Spleen (tissue), 7 donors: Measurements from ENCODE around the gene SUPV3L1.
A peak's percentile ranks its signal among the peaks of the same experiment; 100 is the strongest.

ENCODE experiments used
- POLR2A ChIP-seq, 3 donors: fragments of 450-650 bp; IDR thresholded peaks; one replicate each; pipeline ENCODE4 v1.5.1; 2017; ENCODE audit warnings: antibody characterized with exemption in 3 of 3, mild to moderate bottlenecking in 1 of 3
- POLR2AphosphoS5 ChIP-seq, 3 donors: sonication (generic); formaldehyde crosslinking; IDR thresholded peaks; one replicate each; pipeline ENCODE4 v1.5.1; 2017; ENCODE audit warnings: antibody characterized with exemption in 3 of 3
- TF ChIP-seq, protein P1 (sequence below), 11 experiments: fragments of 200-600 bp in 7 of 11; fragments of 450-650 bp in 4 of 11; sonication (generic) in 4 of 11; IDR thresholded peaks in 8 of 11; conservative IDR thresholded peaks in 3 of 11; 1 replicate in 7 of 11; 2 replicates in 4 of 11; pipeline versions ENCODE4 v1.4.0 to v1.8.0; 2016 to 2021; ENCODE audit warnings: antibody characterized with exemption in 11 of 11, inconsistent platforms in 4 of 11, mild to moderate bottlenecking in 1 of 11
- donor health status: DM: no; HTN: no; CAD: no; lungs with moderate emphysema.
- donor health status: DM: no; HTN: no; CAD: no.
- donor health status: DM: no; HTN: no; CAD: no.

DNA sequence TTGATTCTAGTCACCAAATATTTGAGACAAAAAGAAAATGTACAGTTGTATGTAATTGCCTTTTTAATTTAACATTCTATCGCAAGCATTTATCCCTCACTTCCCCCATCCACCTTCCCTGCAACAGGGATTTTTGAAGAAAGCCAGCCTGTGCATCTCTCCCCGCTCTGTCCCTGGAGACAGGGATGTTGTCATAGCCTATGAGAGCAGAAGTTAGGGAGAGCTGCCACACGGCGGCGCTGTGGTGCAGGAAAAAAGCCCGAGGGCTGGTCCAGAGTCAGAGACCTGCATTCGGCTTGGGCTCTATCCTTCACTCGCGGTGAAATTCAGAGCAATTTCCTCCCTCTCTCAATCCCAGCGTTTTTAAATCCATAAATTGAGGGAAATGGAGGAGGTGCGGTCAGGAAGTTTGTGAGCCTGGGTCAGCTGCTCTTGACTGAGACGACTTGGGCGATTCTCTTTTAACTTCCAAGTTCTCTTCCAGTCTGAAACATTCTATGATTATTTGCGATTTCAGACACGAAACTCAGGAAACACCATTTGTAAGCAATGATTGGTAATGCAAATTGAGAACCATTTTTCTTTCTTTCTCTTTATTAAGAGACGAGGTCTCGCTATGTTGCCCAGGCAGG, 57.6 kb downstream of the SUPV3L1 start:
- TF ChIP-seq POLR2A (IDR thresholded peaks at IDR 0.05) (no peak), POLR2AphosphoS5 (IDR thresholded peaks at IDR 0.05) (peak in 2 of 3 donors; percentile 57 to 58)
- TF ChIP-seq, protein P1, sequence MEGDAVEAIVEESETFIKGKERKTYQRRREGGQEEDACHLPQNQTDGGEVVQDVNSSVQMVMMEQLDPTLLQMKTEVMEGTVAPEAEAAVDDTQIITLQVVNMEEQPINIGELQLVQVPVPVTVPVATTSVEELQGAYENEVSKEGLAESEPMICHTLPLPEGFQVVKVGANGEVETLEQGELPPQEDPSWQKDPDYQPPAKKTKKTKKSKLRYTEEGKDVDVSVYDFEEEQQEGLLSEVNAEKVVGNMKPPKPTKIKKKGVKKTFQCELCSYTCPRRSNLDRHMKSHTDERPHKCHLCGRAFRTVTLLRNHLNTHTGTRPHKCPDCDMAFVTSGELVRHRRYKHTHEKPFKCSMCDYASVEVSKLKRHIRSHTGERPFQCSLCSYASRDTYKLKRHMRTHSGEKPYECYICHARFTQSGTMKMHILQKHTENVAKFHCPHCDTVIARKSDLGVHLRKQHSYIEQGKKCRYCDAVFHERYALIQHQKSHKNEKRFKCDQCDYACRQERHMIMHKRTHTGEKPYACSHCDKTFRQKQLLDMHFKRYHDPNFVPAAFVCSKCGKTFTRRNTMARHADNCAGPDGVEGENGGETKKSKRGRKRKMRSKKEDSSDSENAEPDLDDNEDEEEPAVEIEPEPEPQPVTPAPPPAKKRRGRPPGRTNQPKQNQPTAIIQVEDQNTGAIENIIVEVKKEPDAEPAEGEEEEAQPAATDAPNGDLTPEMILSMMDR (IDR thresholded peaks at IDR 0.05 in 8 of 11, conservative IDR thresholded peaks at IDR 0.05 in 3 of 11), result peak; percentile 83 to 97 (median 93)
